Amniotic stem cell (primary cell): Measurements from ENCODE around the gene SIGLEC14.
"Not testable (repeated sequence)": the region's sequence is repeated elsewhere in the genome, so short reads cannot be mapped to it uniquely, and the experiment has no call there.

Source experiments
- DNase-seq: peaks from one replicate; lab custom pipeline; 2025; lab: John Stamatoyannopoulos, UW

Gene SIGLEC14

DNA sequence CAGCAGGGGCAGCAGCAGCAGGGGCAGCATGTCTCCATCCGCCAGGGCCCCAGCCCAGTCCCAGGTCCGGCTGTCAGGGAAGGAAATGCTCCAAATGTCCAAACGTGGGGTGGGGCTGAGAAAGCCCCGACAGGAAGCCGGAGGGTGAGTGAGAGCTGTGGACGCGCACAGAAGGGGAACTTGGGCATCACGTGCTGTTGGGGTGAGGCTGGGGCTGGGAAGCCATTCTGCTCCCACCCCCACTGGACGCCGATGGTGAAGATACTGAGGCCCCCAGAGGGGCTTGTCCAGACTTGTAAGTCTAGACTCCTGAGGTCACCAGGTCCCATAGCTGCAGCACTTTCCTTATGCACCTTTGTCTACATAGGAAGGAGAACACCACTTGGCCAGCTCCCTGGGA, at the start of gene SIGLEC14:
TSS of gene SIGLEC14 (minus strand) at position 96 of the 400 bp plus-strand sequence. CDS start at position 30, 66 bp downstream.
- not testable (repeated sequence) for DNase-seq

DNA sequence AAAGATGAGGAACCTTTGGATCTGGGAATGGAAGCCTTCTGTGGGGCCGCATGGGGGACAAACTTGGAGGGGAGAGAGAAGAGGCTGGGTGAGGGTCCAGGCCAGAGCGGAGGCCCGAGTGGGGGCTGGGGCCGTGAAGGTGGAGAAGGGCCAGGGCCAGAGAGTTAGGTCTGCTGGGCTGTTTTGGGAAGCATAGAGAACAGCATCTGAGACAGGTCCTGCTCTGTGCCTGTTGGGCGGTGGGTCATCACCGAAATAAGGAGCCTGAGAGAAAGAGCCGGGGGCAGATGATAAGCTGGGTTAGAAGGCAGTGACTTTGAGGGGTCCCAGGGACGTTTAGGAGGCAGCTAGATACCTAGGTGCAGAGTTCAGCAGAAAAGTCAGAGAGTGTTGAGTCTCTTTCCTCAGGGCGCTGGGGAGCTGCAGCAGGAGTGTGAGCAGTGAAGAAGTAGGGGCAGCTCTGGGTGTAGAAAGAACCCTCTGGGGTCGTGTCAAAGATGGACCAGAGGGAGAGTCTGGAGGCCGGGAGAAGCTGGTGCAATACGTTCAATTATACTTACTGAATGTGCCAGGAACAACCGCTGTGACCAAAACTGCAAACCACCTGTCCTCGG, 49.2 kb upstream of the SIGLEC14 start:
- no peak for DNase-seq

- DNase-seq: no peak
Measured at GRCh38 chr19:51695088-51695487, 48.5 kb upstream of the SIGLEC14 start.

- no peak for DNase-seq
Measured at GRCh38 chr19:51694318-51695085, 47.9 kb upstream of the SIGLEC14 start.

DNA sequence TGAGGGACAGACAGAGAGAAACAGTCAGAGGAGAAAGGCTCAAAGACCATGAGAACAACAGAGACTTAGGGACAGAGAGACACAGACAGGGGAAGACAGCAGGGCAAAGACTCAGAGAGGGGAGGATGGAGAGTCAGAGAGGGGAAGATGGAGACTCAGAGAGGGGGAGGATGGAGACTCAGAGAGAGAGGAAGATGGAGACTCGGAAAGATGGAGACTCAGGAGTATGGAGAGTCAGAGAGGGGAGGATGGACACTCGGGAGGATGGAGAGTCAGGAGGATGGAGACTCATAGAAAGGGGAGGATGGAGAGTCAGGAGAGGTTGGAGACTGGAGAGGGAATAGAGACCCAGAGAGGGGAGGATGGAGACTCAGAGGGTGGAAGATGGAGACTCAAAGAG, 47.2 kb upstream of the SIGLEC14 start:
- no peak for DNase-seq

DNA sequence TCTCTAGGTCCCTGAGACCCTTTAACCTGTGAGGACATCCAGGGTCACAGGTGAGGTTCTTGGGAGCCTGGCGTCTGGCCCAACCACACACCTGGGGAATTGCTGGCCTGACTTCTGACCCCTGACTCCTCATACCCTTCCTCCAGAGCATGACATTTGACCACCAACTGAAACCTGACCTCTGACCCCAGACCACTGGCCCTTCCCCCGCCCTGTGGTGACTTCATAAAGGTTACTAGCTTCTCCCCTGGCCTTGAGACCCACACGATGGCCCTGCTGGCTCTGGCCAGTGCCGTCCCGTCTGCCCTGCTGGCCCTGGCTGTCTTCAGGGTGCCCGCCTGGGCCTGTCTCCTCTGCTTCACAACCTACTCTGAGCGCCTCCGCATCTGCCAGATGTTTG, 46.6 kb upstream of the SIGLEC14 start, which contains the start of gene SPACA6:
TSS of gene SPACA6 (plus strand) at position 71 of the 400 bp plus-strand sequence. CDS start at position 268, 197 bp downstream.
- DNase-seq: no peak

DNA sequence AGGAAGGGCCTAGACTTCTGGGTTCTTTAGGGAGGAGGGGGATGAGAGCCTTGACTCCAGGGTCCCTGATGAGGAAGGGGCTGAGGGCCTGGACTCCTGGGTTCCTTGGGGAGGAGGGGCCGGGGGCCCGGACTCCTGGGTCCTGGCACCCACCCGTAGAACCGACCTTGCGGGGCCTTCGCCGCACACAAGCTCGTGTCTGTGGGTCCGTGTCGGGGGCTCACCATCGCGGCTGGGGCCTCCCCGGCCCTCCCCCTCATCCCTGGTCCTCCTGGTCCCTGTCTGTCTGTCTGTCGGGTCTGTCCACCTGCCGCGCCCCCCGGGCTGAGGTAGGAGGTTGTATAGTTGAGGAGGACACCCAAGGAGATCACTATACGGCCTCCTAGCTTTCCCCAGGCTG, 45.8 kb upstream of the SIGLEC14 start:
- no peak for DNase-seq

DNA sequence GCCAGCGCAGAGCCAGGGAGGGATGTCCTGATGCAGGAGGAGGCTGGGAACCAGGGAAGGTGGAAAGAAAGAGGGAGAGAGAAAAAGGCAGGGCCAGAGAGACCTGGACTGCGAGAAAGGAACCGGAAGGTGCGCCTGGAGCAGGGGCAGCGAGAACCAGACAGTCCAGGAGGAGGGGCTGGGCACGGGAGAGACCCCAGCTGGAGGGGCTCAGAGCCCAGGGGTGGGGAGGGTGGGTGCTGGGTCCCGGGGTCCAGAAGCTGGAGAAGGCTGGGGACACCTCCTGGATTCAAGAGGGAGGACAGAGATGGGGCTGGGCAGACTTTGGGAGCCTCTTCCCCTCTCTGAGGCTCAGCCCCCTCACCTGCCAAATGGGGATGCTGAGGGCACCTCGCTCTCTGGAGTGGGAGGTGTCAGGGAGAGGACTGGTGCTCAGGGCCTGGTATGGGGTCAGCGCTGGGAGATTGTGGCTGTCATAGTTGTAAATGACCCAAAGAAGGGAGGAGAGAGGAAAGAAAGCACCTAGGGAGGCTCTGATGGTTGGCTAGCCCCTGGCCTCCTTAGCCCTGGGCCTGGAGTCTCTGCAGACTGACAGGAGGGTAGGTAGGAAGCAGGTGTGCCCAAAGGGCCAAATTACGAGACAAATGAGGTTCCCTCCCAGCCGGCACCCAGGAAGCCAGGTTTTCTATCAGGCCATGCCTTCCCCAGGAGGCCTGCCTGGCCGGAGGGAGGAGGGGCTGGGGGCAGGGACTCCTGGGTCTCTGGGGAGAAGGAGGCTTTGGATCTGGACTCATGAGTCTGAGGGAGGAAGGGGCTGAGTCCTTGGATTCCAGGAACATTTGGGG, 45.2 kb upstream of the SIGLEC14 start:
- no peak for DNase-seq

DNA sequence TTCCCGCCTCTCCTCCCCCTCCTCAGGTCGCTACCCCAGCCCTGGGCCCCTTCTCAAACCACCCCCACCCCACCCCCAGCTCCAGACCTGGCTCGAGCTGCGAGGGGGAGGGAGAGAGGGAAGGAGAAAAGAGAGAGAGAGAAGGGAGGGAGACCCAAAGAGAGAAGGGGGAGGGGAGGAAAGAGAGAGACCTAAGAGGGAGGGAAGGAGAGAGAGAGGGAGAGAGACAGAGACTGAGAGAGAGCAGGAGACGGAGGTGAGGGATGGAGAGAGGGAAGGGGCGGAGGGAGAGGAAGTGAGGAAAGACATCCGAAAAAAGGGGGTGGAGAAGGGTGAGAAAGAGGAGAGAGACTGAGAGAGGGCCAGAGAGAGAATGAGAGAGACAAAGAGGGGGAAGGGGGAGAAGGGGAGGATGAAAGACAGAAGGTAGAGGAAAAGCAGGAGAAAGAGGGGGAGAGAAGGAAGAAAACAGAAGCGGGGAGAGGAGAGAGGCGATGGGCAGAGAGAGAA, 44.5 kb upstream of the SIGLEC14 start:
- DNase-seq: peak; percentile 34

GRCh38 chr19:51690454-51691073, 43.9 kb upstream of the SIGLEC14 start:
- DNase-seq: no peak

DNA sequence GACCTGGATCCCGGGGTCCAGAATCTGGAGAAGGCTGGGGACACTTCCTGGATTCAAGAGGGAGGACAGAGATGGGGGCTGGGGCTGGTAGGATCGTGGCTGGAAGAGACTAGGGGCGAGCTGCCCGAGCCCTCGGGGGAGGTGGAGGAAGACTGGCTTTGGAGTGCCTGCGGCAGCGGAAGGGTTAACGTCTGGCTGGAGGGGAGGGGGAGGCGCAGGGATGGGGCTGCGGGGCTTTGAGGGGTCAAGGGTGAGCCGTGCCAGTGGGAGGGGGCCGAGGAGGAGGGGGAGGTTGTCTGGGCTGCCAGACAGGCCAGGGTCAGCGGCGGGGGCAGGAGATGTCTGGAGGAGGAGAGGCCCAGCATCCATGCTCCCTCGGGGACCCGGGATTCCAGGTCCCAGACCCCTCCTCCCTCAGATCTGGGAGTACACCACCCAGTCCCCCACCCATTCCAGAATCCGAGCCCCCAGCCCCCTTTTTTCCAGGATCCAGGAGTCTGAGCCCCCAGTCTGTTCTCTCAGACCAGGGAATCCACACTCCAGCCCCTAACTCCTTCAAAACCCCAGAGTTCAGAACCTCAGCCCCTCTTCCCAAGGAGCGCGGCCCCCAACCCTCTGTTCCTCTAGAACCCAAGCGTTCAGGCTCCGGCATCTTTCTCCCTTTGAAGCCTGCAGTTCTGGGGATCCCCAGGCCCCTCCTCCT, 43.3 kb upstream of the SIGLEC14 start:
- no peak for DNase-seq

GRCh38 chr19:51688671-51689571, 42.3 kb upstream of the SIGLEC14 start:
- peak; percentile 89 for DNase-seq

DNA sequence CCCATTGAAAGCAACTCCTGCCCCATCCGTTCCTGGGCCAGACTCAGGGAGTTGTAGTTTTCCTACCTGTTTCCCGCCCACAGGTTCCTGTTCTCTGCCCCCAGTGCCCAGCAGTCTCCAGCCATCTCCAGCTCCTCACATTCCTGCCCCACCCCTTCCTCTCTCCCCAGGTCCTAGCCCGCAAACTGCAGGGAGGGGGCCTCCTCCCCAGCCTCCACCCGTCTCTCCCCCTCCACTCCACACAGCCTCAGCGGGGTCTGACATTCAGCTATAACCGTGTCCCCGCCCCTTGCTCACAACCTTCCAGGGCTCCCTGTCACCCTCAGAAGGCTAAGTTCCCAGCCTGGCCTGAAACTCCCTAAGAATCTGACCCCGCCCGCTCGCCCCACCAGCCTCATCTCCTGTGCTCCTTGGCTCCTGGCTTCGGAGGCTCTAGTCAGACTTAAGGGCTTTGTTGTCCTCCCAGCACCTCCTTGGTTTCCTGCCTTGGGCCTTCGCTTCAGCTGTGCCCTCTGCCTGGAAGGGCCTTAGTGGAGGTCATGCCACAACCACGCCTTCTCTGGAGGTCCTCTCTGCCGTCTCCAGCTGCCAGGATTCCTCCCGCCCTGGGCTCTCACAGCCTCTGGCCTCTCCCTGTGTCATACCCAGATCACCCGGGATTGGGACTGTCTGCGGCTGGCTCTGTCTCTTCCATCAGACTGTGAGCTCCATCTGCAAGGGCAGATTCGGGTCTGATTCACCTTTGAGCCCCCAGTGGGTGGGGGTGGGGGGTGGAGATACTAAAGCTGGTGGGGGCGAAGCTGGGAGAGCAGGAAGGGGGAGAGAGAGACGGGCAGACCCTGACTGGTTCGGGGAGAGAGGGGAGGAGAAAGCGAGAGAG, 41.4 kb upstream of the SIGLEC14 start:
- DNase-seq: peak; percentile 24

GRCh38 chr19:51686171-51686570, 39.5 kb upstream of the SIGLEC14 start:
- DNase-seq: no peak

- no peak for DNase-seq
Measured at GRCh38 chr19:51681286-51681941, 34.8 kb upstream of the SIGLEC14 start.

DNA sequence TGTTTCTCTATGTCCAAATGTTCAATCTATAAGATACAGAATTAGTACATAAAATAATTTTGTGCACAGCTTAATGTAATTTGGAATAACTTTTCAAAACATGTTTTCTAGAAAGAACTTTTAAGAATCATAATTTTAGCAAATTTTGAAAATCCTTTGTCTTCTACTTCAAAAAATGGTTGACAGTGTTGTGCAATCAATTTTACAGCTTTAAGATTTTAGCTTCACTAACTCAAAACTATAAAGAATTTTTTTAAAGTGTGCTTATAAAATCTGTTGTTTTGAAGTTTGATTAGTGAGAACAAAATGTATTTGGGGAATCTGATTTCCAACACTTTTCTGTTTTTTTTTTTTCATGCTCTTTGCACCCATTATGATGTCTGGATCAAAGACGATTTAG, 33.8 kb upstream of the SIGLEC14 start:
- no peak for DNase-seq

DNA sequence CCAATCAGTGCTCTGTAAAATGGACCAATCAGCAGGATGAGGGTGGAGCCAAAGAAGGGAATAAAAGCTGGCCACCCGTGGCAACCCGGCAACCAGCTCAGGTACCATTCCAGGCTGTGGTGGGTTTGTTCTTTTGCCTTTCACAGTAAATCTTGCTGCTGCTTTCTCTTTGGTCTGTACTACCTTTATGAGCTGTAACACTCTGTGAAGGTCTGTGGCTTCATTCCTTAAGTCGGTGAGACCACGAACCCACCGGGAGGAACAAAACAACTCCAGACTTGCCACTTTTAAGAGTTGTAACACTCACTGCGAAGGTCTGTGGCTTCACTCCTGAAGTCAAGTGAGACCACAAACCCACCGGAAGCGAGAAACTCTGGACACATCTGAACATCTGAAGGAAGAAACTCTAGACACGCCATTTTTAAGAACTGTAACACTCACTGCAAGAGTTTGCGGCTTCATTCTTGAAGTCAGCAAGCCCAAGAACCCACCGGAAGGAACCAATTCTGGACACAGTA, 30.0 kb upstream of the SIGLEC14 start:
- DNase-seq: no peak

DNA sequence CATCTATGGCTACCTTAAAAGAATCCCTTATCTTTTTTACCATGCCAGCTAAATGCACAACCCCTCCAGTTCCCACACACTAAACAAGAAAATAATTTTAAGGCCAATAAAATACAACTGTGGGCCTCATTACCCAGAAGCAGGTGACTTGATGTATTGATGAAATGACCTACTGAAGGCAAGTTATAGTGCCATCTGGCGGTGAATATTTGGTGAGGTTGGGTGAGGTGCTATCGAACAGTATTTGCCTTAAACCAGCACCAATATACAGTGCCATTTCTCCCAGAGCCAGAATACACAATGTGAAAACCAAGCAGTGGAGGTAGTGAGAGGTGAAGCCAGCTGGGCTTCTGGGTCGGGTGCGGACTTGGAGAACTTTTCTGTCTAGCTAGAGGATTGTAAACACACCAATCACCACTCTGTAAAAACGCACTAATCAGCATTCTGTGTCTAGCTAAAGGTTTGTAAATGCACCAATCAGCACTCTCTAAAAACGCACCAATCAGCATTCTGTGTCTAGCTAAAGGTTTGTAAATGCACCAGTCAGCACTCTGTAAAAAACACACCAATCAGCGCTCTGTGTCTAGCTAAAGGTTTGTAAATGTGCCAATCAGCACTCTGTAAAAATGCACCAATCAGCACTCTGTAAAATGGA, 29.4 kb upstream of the SIGLEC14 start:
- not testable (repeated sequence) for DNase-seq
